ELF-1 (cell line): ENCODE measurements around the gene NFKBIB.
"Not testable (repeated sequence)": the region's sequence is repeated elsewhere in the genome, so short reads cannot be mapped to it uniquely, and the experiment has no call there.

Experiments used
- DNase-seq: peaks from one replicate; pipeline ENCODE4 v3.0.0-alpha.2; 2016; ENCODE audit warnings: low read depth, low spot score

The NFKBIB gene

GRCh38 chr19:38899447-38900201, at the start of gene NFKBIB, which contains the start of gene SIRT2:
Gene NFKBIB, plus strand, starts transcription at chr19:38899969. Its CDS starts 64 bp downstream, at chr19:38900033.
Gene SIRT2, minus strand, starts transcription at chr19:38899618. Its CDS starts 97 bp downstream, at chr19:38899521.
- DNase-seq, result peak; percentile 100

- DNase-seq, result no peak
Measured at GRCh38 chr19:38850436-38850975, 49.3 kb upstream of the NFKBIB start.

- peak; percentile 78 for DNase-seq
Measured at GRCh38 chr19:38850976-38851621, 48.7 kb upstream of the NFKBIB start.

- DNase-seq, result peak; percentile 91
Measured at GRCh38 chr19:38851622-38852230, 48.0 kb upstream of the NFKBIB start.

- peak; percentile 60 for DNase-seq
Measured at GRCh38 chr19:38852231-38853044, 47.3 kb upstream of the NFKBIB start.

- no peak for DNase-seq
Measured at GRCh38 chr19:38853214-38853613, 46.6 kb upstream of the NFKBIB start.

GRCh38 chr19:38854961-38855360, 44.8 kb upstream of the NFKBIB start:
- DNase-seq, result not testable (repeated sequence)

GRCh38 chr19:38855751-38856150, 44.0 kb upstream of the NFKBIB start:
- DNase-seq, result not testable (repeated sequence)

GRCh38 chr19:38856813-38857212, 43.0 kb upstream of the NFKBIB start:
- DNase-seq, result no peak

- DNase-seq, result peak; percentile 70
Measured at GRCh38 chr19:38859631-38860204, 40.1 kb upstream of the NFKBIB start.

- DNase-seq, result no peak
Measured at GRCh38 chr19:38861368-38861767, 38.4 kb upstream of the NFKBIB start.

GRCh38 chr19:38862321-38863059, 37.3 kb upstream of the NFKBIB start:
- DNase-seq, result peak; percentile 65

- no peak for DNase-seq
Measured at GRCh38 chr19:38867171-38867780, 32.5 kb upstream of the NFKBIB start.

GRCh38 chr19:38868551-38868950, 31.2 kb upstream of the NFKBIB start:
- peak; percentile 53 for DNase-seq

- DNase-seq, result peak; percentile 31
Measured at GRCh38 chr19:38869160-38869835, 30.5 kb upstream of the NFKBIB start.

GRCh38 chr19:38869836-38870607, 29.7 kb upstream of the NFKBIB start:
- DNase-seq, result peak; percentile 92

GRCh38 chr19:38870612-38871011, 29.2 kb upstream of the NFKBIB start:
- DNase-seq, result no peak

GRCh38 chr19:38873400-38873799, 26.4 kb upstream of the NFKBIB start:
- DNase-seq, result not testable (repeated sequence)
